Measurements from ENCODE around the gene ZMAT5. TPM values are rescaled to one million over a fixed set of nuclear protein-coding genes. Genes with fewer than 3 reads are reported as not detected.

The ZMAT5 gene
- total and polyA plus RNA-seq, 8 donors, result 8.3 to 20.7 (median 11.3) TPM

DNA sequence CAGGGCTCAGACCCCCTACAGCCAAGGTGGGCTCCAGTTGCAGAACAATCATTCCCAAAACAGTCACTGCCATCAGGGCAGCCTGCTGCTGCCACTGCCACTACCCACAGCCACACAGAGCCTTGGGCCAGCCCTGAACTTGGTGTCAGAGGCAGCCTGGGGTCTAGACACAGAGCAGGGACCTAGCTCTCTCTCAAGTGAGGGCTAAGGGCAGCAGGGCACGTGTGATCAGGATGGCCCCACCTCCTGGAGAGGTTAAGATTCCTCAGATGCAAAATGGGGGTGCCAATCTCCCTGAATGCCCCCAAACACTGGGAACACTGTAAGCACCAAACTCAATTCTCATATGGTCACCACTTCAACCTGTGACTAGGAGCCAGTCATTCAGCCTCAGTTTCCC is 31.4 kb downstream of the ZMAT5 start:
- 67 to 79% methylated on average over 1 of the region's 1 CpG for WGBS, 2 donors
- DNase-seq, result peak in 1 of 6 donors; percentile 30
- intact Hi-C loops (cut with DNase I), result no loop called here
- no peak for FAIRE-seq
- Histone ChIP-seq H3K4me3 (no peak overlapping the region), H3K9me3 (no peaks in the 10 kb centered on the region), H3K36me3 (peaks cover 0 to 5% (median 0%) of the 10 kb centered on the region in 3 donors), H3K4me1 (no peaks in the 10 kb centered on the region), H3K27ac (no peak overlapping the region), H3K27me3 (no peaks in the 10 kb centered on the region)
- ATAC-seq, result no peak
- TF ChIP-seq, protein P1, sequence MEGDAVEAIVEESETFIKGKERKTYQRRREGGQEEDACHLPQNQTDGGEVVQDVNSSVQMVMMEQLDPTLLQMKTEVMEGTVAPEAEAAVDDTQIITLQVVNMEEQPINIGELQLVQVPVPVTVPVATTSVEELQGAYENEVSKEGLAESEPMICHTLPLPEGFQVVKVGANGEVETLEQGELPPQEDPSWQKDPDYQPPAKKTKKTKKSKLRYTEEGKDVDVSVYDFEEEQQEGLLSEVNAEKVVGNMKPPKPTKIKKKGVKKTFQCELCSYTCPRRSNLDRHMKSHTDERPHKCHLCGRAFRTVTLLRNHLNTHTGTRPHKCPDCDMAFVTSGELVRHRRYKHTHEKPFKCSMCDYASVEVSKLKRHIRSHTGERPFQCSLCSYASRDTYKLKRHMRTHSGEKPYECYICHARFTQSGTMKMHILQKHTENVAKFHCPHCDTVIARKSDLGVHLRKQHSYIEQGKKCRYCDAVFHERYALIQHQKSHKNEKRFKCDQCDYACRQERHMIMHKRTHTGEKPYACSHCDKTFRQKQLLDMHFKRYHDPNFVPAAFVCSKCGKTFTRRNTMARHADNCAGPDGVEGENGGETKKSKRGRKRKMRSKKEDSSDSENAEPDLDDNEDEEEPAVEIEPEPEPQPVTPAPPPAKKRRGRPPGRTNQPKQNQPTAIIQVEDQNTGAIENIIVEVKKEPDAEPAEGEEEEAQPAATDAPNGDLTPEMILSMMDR (IDR thresholded peaks at IDR 0.05), result no peak

- WGBS, 2 donors, result 78 to 87% methylated on average over 8 to 9 of the region's 9 CpGs
- Histone ChIP-seq H3K27ac (no peak overlapping the region), H3K4me1 (no peaks in the 10 kb centered on the region), H3K36me3 (peaks cover 0 to 5% (median 0%) of the 10 kb centered on the region in 3 donors), H3K9me3 (no peaks in the 10 kb centered on the region), H3K27me3 (no peaks in the 10 kb centered on the region), H3K4me3 (no peak overlapping the region)
- ATAC-seq (no peak), FAIRE-seq (no peak), DNase-seq (no peak)
- TF ChIP-seq, protein P1 (IDR thresholded peaks at IDR 0.05), result no peak
- intact Hi-C loops (cut with DNase I), result no loop called here
These were observed 32.0 kb downstream of the ZMAT5 start for GRCh38 chr22:29734838-29735237.

DNA sequence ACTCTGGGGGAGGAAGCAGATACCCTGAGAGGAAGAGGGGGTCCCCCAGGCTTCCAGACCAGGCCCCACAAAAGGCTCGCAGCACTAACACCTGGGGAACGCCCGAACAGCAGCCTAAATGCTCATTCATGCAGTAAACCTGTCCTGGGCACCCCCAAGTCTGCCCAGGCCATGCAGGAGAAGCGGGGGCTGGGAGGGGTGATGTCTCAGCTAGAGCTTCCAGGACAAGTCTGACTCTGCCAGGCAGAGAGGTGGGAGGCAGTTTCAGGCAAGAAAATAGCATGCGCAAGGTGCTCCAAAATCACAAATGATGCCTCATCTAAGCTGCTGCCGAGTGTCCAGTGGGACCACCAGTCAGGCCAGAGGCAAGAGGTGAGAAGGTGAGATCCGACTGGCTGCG is 32.4 kb downstream of the ZMAT5 start:
- no peaks in the 10 kb centered on the region for H3K27me3 ChIP-seq
- TF ChIP-seq, protein P1 (IDR thresholded peaks at IDR 0.05), result no peak
- peaks cover 0 to 5% (median 0%) of the 10 kb centered on the region in 3 donors for H3K36me3 ChIP-seq
- no peak for ATAC-seq
- no peak overlapping the region for H3K27ac ChIP-seq
- no peaks in the 10 kb centered on the region for H3K9me3 ChIP-seq
- intact Hi-C loops (cut with DNase I), result no loop called here
- no peak overlapping the region for H3K4me3 ChIP-seq
- no peak for FAIRE-seq
- H3K4me1 ChIP-seq, result no peaks in the 10 kb centered on the region
- WGBS, 2 donors, result 94% methylated on average over 8 of the region's 8 CpGs
- DNase-seq, result no peak

GRCh38 chr22:29733362-29734201 is 33.2 kb downstream of the ZMAT5 start:
- TF ChIP-seq, protein P1 (IDR thresholded peaks at IDR 0.05), result no peak
- no peak for FAIRE-seq
- peak; percentile 67 to 77 (median 72) for ATAC-seq
- peak in 4 of 6 donors; percentile 41 to 76 (median 66) for DNase-seq
- no peaks in the 10 kb centered on the region for H3K27me3 ChIP-seq
- no peaks in the 10 kb centered on the region for H3K4me1 ChIP-seq
- intact Hi-C loops (cut with DNase I), result no loop called here
- H3K27ac ChIP-seq, result peak overlapping the region in 1 of 4 donors; percentile 17
- peaks cover 0 to 5% (median 0%) of the 10 kb centered on the region in 3 donors for H3K36me3 ChIP-seq
- no peak overlapping the region for H3K4me3 ChIP-seq
- H3K9me3 ChIP-seq, result no peaks in the 10 kb centered on the region
- WGBS, 2 donors, result 60 to 65% methylated on average over 19 of the region's 19 CpGs

DNA sequence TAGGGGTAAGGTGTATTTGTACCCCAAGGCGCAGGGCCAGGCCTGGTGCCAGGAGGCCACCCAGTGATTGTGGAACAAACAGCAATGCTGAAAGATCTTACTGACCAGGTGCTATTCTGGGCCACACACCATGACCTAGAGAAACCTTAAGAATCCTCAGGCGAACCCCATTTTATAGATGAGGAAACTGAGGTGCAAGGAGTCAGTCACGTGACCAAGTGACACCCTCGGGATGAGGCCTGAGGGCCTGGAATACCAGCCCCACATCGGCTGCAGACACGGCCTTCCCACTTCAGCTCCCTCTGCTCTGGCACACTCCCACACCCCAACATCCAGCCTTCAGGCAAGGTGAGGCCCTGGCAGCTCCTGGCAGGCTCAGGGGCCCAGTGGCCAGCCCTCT is 33.9 kb downstream of the ZMAT5 start:
- ATAC-seq, result no peak
- Histone ChIP-seq H3K4me3 (no peak overlapping the region), H3K27me3 (no peaks in the 10 kb centered on the region), H3K4me1 (no peaks in the 10 kb centered on the region), H3K9me3 (no peaks in the 10 kb centered on the region), H3K36me3 (peaks cover 0 to 5% (median 0%) of the 10 kb centered on the region in 3 donors), H3K27ac (no peak overlapping the region)
- TF ChIP-seq, protein P1 (IDR thresholded peaks at IDR 0.05), result no peak
- FAIRE-seq, result no peak
- 88 to 96% methylated on average over 5 to 6 of the region's 6 CpGs for WGBS, 2 donors
- DNase-seq, result no peak
- intact Hi-C loops (cut with DNase I), result no loop called here
